HFF-Myc (cell line): Measurements from ENCODE around the gene TIGD7.

Experiments
- DNase-seq: peaks from one replicate; pipeline ENCODE4 v3.0.0-alpha.2; 2011; ENCODE audit warnings: low read depth; ENCODE audit errors: extremely low read depth
- H3K4me3 ChIP-seq: replicated peaks from 2 replicates; pipeline ENCODE4 v1.5.1; 2011; ENCODE audit warnings: low read depth, mild to moderate bottlenecking, control low read depth, low read length
- CTCF ChIP-seq: IDR thresholded peaks from 2 replicates; pipeline ENCODE4 v1.5.1; 2012; ENCODE audit warnings: mild to moderate bottlenecking, low read depth, low read length, control low read depth; ENCODE audit errors: missing control alignments

The TIGD7 gene

GRCh38 chr16:3268294-3268693 is 36.9 kb downstream of the TIGD7 start:
- no peak overlapping the region for H3K4me3 ChIP-seq
- no peak for TF ChIP-seq CTCF
- no peak for DNase-seq

GRCh38 chr16:3266873-3267537 is 38.2 kb downstream of the TIGD7 start:
- no peak overlapping the region for H3K4me3 ChIP-seq
- TF ChIP-seq CTCF = peak; percentile 73
- peak; percentile 64 for DNase-seq

- TF ChIP-seq CTCF = peak; percentile 5
- peak; percentile 88 for DNase-seq
These were observed 40.8 kb downstream of the TIGD7 start for GRCh38 chr16:3264137-3265036.

GRCh38 chr16:3262517-3262916 is 42.7 kb downstream of the TIGD7 start:
- no peak overlapping the region for H3K4me3 ChIP-seq
- no peak for TF ChIP-seq CTCF
- no peak for DNase-seq

More at GRCh38 chr16:3264137-3265036, 40.8 kb downstream of the TIGD7 start:
- H3K4me3 ChIP-seq = peak overlapping the region; percentile 59

- TF ChIP-seq CTCF = no peak
- H3K4me3 ChIP-seq = no peak overlapping the region
- no peak for DNase-seq
These were observed 45.4 kb downstream of the TIGD7 start for GRCh38 chr16:3259836-3260235.

- H3K4me3 ChIP-seq = no peak overlapping the region
- TF ChIP-seq CTCF = no peak
- DNase-seq = no peak
These were observed 48.3 kb downstream of the TIGD7 start for GRCh38 chr16:3256866-3257465.
